GM10266 (cell line): ENCODE results near the gene PLXNA1.

Experiments
- DNase-seq: peaks from one replicate; pipeline ENCODE4 v3.0.0; 2012; ENCODE audit errors: extremely low spot score
- CTCF ChIP-seq: IDR thresholded peaks from 2 replicates; pipeline ENCODE4 v1.5.1; 2012; ENCODE audit warnings: mild to moderate bottlenecking, low read depth; ENCODE audit not compliant: control insufficient read depth, insufficient read depth; ENCODE audit errors: missing control alignments

Gene PLXNA1

GRCh38 chr3:126982471-126983175, at the start of gene PLXNA1:
TSS of gene PLXNA1 (plus strand) at chr3:126983115. CDS start at chr3:126988594, 5,479 bp downstream.
- TF ChIP-seq CTCF: peak; percentile 99
- DNase-seq: peak; percentile 97

DNA sequence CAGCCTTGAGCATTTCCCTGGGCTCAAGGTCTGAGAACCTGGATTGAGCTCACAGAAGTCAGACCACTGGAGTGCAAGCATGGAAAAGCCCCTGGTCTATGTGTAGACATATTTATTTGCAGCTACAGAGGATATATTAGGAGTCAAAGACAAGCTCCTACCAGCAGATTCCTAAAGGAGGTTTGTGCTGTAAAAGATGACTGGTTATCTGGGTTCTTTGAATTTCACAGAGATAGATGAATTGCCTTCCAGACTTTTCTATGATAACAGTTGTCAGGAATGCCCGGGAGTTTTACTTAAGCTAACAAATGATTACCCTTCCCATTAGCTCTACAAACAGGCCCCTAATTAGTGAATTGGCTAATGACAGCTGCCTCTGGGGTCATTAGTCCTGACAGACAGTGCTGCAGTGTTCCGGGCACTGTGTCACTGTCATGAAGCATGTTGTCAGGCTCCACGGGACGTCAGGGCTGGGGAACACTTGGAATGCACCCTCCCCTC, 48.8 kb upstream of the PLXNA1 start:
- no peak for DNase-seq
- TF ChIP-seq CTCF: no peak

DNA sequence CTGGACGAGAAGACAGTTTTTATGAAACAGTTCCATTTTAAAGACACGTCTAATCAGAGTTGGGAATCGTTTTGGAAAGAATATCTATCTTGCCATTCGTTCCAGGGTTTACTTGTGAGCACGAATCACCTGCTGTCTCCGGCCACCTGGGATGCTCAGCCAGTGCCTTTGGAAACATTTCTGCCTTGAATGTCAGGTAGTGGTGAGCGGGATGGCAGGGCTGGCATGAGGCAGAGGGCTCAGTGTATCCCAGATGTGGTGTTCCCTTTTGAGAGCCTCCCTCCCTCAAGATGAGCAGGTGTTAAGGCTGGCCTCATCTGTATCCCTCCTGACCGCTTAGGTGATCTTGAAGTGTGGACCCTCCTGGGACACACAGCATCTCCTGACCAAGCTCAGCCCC, 47.9 kb upstream of the PLXNA1 start:
- no peak for TF ChIP-seq CTCF
- DNase-seq: no peak

- no peak for DNase-seq
- no peak for TF ChIP-seq CTCF
These were observed 47.0 kb upstream of the PLXNA1 start for GRCh38 chr3:126935756-126936509.

GRCh38 chr3:126936853-126937425, 46.0 kb upstream of the PLXNA1 start:
- no peak for DNase-seq
- no peak for TF ChIP-seq CTCF

- TF ChIP-seq CTCF: no peak
- DNase-seq: no peak
These were observed 45.4 kb upstream of the PLXNA1 start for GRCh38 chr3:126937533-126937932.
